Fibroblast of pulmonary artery (primary cell): ENCODE results near the gene RBM33.
A peak's percentile ranks its signal among the peaks of the same experiment; 100 is the strongest.

ENCODE experiments used
- DNase-seq: peaks from one replicate; pipeline ENCODE4 v3.0.0-alpha.2; 2010; ENCODE audit warnings: low read depth
- H3K4me3 ChIP-seq: replicated peaks from 2 replicates; pipeline ENCODE4 v1.5.1; 2011; ENCODE audit warnings: low read depth, mild to moderate bottlenecking, control low read depth, low read length, moderate library complexity
- TF ChIP-seq, protein P1 (sequence below): IDR thresholded peaks from 2 replicates; pipeline ENCODE4 v1.5.1; 2011; ENCODE audit warnings: mild to moderate bottlenecking, control low read depth, low read length, inconsistent platforms; ENCODE audit errors: missing control alignments

The RBM33 gene

DNA sequence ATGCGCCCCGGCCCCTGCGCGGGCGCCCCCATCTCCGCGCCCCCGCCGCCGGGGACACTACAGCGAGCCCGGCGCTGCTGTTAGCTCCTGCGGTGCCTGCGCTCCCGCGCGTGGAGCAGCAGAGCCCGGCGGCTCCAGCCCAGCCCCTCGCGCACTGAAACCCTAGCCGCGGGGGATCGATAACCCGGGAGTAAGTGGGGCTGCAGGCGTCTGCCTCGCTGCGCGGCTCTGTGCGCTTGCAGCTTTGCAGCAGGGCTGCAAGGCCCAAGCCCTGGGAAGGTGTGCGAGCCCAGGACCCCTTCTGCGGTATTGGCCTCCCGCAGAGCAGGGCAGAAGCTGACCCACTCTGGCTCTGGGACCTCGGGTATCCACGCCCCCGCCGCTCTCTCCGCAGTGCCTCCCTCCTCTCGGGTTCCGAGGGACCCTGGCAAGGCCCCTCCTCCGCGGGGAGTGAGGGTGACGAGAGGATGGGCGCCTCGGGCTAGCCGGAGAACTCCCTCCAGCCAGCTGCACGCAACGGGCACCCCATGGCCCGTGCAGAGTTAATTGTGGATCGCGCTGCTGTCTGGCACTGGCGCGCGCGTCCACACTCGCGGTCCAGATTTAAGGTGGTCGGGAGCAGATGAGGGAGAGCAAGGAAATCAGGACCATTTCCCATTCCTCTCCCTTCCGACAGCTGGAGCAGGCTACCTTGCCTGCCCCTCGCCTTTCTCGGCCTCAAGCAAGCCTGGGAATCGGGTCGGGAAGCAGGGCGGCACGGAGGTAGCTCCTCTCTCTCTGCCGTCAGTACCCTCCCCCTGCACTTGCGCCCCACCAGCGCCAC is 165.7 kb downstream of the RBM33 start:
- TF ChIP-seq, protein P1, sequence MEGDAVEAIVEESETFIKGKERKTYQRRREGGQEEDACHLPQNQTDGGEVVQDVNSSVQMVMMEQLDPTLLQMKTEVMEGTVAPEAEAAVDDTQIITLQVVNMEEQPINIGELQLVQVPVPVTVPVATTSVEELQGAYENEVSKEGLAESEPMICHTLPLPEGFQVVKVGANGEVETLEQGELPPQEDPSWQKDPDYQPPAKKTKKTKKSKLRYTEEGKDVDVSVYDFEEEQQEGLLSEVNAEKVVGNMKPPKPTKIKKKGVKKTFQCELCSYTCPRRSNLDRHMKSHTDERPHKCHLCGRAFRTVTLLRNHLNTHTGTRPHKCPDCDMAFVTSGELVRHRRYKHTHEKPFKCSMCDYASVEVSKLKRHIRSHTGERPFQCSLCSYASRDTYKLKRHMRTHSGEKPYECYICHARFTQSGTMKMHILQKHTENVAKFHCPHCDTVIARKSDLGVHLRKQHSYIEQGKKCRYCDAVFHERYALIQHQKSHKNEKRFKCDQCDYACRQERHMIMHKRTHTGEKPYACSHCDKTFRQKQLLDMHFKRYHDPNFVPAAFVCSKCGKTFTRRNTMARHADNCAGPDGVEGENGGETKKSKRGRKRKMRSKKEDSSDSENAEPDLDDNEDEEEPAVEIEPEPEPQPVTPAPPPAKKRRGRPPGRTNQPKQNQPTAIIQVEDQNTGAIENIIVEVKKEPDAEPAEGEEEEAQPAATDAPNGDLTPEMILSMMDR = no peak
- no peak for DNase-seq
- H3K4me3 ChIP-seq = no peak overlapping the region

DNA sequence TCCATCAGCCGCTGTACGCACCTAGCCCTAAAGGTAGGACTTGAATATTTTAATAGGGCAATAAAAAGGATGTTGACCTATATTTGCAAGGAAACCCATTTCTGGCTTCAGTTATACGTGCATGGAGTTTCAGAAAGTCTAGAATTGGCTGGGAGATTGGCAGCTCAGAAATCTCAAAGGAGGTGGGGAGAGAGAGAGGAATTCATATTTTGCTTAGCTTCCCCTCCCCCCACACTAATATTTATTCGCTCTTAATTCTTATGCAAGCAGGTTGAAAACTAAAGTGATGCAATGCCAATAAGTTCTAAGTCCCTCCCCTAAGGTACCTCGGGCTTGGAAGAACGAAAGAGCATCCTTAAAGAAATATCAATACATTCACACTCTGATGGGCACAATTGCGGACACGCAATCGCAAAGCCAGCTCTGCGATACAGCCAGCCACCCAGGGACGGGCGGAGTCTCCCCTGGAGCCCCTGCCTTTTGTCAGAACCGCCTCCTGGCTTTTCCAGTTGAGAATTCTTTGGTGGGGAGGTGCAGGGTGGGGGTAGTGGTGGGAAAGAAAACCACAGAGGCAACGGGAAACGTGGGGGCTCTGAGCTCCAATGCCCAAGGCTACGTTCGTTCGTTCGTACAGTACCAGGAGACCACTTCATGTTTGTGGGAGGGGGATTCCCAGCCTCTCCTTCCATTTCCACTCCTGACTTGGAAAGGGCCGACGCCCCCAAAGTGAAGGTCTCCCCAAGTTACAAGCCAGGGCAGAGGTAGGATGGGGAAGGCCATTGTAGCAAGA is 166.5 kb downstream of the RBM33 start:
- no peak for DNase-seq
- H3K4me3 ChIP-seq = no peak overlapping the region
- TF ChIP-seq, protein P1 = no peak

DNA sequence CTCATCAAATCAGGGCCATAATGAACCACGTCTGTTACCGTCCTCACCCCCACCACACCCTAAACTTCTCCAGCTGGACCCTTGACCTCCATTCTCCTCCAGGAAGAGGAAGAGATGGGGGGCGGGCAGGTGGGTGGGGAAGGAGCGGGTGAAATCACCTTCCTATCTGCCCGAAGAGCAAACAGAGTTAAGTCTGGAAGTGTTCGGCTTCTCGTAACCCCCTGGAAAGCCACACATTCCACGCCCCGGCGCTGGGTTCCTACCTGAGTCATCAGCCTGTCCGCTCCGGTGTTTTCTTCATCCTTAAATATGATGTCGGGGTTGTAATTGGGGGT is 167.1 kb downstream of the RBM33 start:
- TF ChIP-seq, protein P1 = no peak
- peak overlapping the region; percentile 47 for H3K4me3 ChIP-seq

DNA sequence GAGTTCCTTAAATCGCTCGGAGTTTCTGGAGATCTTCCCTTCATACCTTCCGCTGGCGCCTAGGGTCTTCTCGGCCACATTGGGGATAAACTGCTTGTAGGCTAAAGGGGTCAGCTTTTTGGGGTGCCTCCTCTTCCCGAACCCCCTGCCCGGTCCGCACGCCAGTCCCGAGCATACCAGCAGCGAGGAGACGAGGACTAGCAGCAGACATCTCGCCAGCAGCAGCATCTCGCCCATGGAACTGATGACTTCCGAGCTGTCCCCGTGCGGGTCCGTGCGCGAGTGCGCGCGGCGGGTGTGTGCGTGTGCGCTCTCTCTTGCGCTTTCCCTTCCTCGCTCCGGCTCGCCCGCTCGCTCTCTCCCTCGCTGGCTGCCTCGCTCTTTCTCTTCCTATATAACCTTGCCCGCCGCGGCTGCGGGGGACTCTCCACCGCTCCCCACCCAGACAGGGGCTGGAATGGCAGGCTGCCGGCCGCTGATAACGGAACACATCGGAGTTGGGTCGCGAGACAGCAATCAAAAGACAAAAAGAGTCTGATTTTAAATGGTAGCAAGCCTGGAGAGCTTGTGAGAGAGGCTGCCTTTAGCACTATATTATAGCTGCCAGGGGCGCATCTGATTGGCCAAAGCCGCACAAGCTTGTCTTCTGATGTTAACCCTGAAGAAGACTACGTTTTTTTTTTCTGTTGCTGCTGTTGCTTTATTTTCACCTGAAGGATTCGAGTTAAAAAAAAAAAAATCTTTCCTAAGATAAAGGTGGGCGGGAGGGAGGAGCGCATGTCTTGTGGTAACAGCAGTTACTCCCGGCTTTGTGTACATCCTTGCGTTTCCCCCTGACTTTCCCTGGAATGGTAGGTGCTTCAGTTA is 167.7 kb downstream of the RBM33 start, which contains the start of gene SHH:
Gene SHH (minus strand): TSS at position 569 of the 867 bp plus-strand sequence. CDS start 341 bp downstream, at position 228.
- H3K4me3 ChIP-seq = peak within 1 kb of the TSS; percentile 47
- TF ChIP-seq, protein P1 = no peak

More for the DNA sequence above, 167.1 kb downstream of the RBM33 start:
- DNase-seq = no peak

DNA sequence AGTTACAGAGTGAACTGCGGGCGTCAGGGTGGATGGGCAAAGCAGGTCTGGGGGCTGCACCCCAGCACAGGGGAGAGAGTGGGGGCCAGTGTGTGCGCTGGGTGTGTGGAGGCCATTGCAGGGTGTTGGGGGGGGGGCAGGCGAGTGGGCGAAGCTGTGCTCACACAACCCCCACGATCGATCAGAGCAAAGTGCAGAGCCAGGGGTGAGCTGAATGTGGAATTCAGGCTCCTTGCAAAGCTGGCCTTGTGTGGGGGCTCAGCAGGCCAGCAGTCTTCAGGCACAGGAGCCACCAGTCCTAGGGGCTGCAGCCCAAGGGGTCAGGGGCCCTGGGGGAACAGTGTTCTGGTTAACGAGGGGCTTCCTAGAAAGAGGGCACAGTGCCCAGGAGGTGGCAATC is 168.7 kb downstream of the RBM33 start:
- TF ChIP-seq, protein P1 = no peak
- no peak for DNase-seq
- no peak overlapping the region for H3K4me3 ChIP-seq

More for the DNA sequence above, 167.7 kb downstream of the RBM33 start, which contains the start of gene SHH:
- no peak for DNase-seq

DNA sequence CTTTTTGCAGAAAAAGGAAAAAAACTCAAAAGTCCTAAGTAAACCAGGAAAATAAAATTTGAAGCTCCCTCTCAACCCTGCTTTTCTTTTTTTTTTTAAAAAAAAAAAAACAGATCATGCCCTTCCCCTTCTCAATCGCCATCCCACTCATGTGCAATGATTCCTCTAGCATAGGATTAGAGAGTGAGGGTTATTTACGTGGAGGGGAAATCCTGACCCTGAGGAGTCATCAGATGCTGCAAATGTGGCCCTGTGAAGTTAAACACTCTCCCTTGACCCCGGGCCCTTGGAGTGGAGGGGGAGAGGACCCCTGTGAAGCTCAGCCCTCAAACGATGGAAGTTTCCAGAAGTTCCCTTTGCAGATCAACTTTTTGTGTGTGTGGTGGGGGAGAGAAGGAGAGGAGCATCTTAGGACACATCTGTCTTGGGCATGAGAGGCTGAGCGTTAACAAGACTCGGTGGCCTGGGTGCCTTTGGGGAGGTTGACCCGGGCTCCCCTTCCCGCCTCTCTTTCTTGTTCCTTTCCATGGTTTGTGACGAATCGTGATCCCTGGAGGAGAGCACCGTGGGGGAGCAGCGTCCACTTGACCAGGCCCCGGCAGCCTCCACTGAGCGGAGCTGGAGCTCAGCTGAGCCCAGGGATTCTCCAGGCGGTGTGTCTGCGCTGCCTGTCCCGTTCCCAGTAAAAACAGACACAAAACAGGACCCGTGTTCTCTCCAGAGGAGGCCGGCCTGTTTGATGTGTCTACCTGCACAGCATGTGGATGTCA is 169.3 kb downstream of the RBM33 start:
- TF ChIP-seq, protein P1 = no peak
- DNase-seq = no peak
- H3K4me3 ChIP-seq = no peak overlapping the region
